G401.6 (cell line): ENCODE data around the gene ABLIM1.

ENCODE experiments used
- FAIRE-seq: peaks from 2 replicates; lab custom pipeline; 2012; peaks lifted over from hg19 to GRCh38; lab: Jason Lieb, UNC

Gene ABLIM1

GRCh38 chr10:114679552-114679951 is 21.5 kb upstream of the ABLIM1 start:
- FAIRE-seq: no peak

GRCh38 chr10:114678820-114679219 is 20.7 kb upstream of the ABLIM1 start:
- no peak for FAIRE-seq

- no peak for FAIRE-seq
These were observed 20.3 kb upstream of the ABLIM1 start for GRCh38 chr10:114678336-114678735.

GRCh38 chr10:114674346-114674745 is 16.3 kb upstream of the ABLIM1 start:
- no peak for FAIRE-seq

- no peak for FAIRE-seq
These were observed 11.6 kb upstream of the ABLIM1 start for GRCh38 chr10:114669648-114670047.

- FAIRE-seq: no peak
These were observed 10.5 kb upstream of the ABLIM1 start for GRCh38 chr10:114668375-114669080.

GRCh38 chr10:114665873-114666272 is 7.8 kb upstream of the ABLIM1 start:
- FAIRE-seq: no peak

GRCh38 chr10:114665406-114665805 is 7.3 kb upstream of the ABLIM1 start:
- FAIRE-seq: no peak

- no peak for FAIRE-seq
These were observed 6.1 kb upstream of the ABLIM1 start for GRCh38 chr10:114664127-114664526.

- FAIRE-seq: no peak
These were observed 5.6 kb upstream of the ABLIM1 start for GRCh38 chr10:114663626-114664025.

- FAIRE-seq: no peak
These were observed 4.7 kb upstream of the ABLIM1 start for GRCh38 chr10:114662646-114663217.

- no peak for FAIRE-seq
These were observed 3.3 kb upstream of the ABLIM1 start for GRCh38 chr10:114661212-114661880.

GRCh38 chr10:114655671-114656070 is 2.4 kb downstream of the ABLIM1 start:
- no peak for FAIRE-seq

GRCh38 chr10:114654822-114655575 is 3.1 kb downstream of the ABLIM1 start:
- FAIRE-seq: no peak

- no peak for FAIRE-seq
These were observed 4.1 kb downstream of the ABLIM1 start for GRCh38 chr10:114653926-114654325.

- FAIRE-seq: no peak
These were observed 5.4 kb downstream of the ABLIM1 start for GRCh38 chr10:114652402-114653368.

- no peak for FAIRE-seq
These were observed 7.2 kb downstream of the ABLIM1 start for GRCh38 chr10:114650831-114651230.

GRCh38 chr10:114650266-114650665 is 7.8 kb downstream of the ABLIM1 start:
- FAIRE-seq: no peak

GRCh38 chr10:114649217-114649903 is 8.7 kb downstream of the ABLIM1 start:
- FAIRE-seq: no peak

GRCh38 chr10:114648368-114648767 is 9.7 kb downstream of the ABLIM1 start:
- FAIRE-seq: no peak

GRCh38 chr10:114647545-114648138 is 10.4 kb downstream of the ABLIM1 start:
- FAIRE-seq: no peak
